PFSK-1 (cell line): Measurements from ENCODE around the gene GPR160.

Experiments
- FOXP2 ChIP-seq: optimal IDR thresholded peaks from 2 replicates; pipeline ENCODE3; 2011; ENCODE audit warnings: borderline replicate concordance, control low read depth, inconsistent platforms; ENCODE audit not compliant: insufficient read depth; ENCODE audit errors: extremely low read length, extremely low read depth
- POLR2AphosphoS5 ChIP-seq: IDR thresholded peaks from 2 replicates; pipeline ENCODE4 v1.6.1; 2012; ENCODE audit warnings: low read depth, mild to moderate bottlenecking, control low read depth, low read length, moderate library complexity
- REST ChIP-seq, 2 experiments: IDR thresholded peaks; 2 replicates each; pipeline versions ENCODE4 v1.6.1 to v1.8.0; 2011 to 2012; ENCODE audit warnings: low read depth in 2 of 2, low read length in 2 of 2, control low read depth in 1 of 2, inconsistent platforms in 1 of 2, mild to moderate bottlenecking in 1 of 2, moderate library complexity in 1 of 2; ENCODE audit not compliant: insufficient read depth in 1 of 2
- SIN3A ChIP-seq: IDR thresholded peaks from 2 replicates; pipeline ENCODE4 v1.6.1; 2012; ENCODE audit warnings: mild to moderate bottlenecking, low read length, moderate library complexity, borderline replicate concordance; ENCODE audit not compliant: insufficient read depth
- TAF1 ChIP-seq: IDR thresholded peaks from 2 replicates; pipeline ENCODE4 v1.6.1; 2012; ENCODE audit warnings: low read length, control low read depth, borderline replicate concordance; ENCODE audit not compliant: insufficient read depth

GPR160 gene

GRCh38 chr3:170058127-170058526, 20.3 kb downstream of the GPR160 start:
- TF ChIP-seq POLR2AphosphoS5 (no peak), TAF1 (no peak), REST (IDR thresholded peaks at IDR 0.05; ENCODE audit: insufficient read depth in 1 of 2, low read depth in 2 of 2, low read length in 2 of 2) (no peak), FOXP2 (no peak), SIN3A (no peak)

GRCh38 chr3:170059447-170059846, 21.7 kb downstream of the GPR160 start:
- TF ChIP-seq SIN3A (no peak), FOXP2 (no peak), TAF1 (no peak), POLR2AphosphoS5 (no peak), REST (IDR thresholded peaks at IDR 0.05; ENCODE audit: insufficient read depth in 1 of 2, low read depth in 2 of 2, low read length in 2 of 2) (no peak)

- TF ChIP-seq REST (IDR thresholded peaks at IDR 0.05; ENCODE audit: insufficient read depth in 1 of 2, low read depth in 2 of 2, low read length in 2 of 2) = no peak
- TF ChIP-seq FOXP2 = no peak
- no peak for TF ChIP-seq TAF1
- TF ChIP-seq POLR2AphosphoS5 = no peak
- TF ChIP-seq SIN3A = no peak
Observed at GRCh38 chr3:170062068-170062467, 24.3 kb downstream of the GPR160 start.

- TF ChIP-seq FOXP2 (no peak), TAF1 (no peak), POLR2AphosphoS5 (no peak), REST (IDR thresholded peaks at IDR 0.05; ENCODE audit: insufficient read depth in 1 of 2, low read depth in 2 of 2, low read length in 2 of 2) (no peak), SIN3A (no peak)
Observed at GRCh38 chr3:170062769-170063168, 25.0 kb downstream of the GPR160 start.

- TF ChIP-seq REST (IDR thresholded peaks at IDR 0.05; ENCODE audit: insufficient read depth in 1 of 2, low read depth in 2 of 2, low read length in 2 of 2) = no peak
- TF ChIP-seq FOXP2 = no peak
- no peak for TF ChIP-seq SIN3A
- TF ChIP-seq TAF1 = no peak
Observed at GRCh38 chr3:170063691-170064090, 25.9 kb downstream of the GPR160 start.
